C4-2B (cell line): ENCODE results near the gene KCNMA1.

Experiments
- H3K27ac ChIP-seq: fragments of 450-650 bp; 2 replicates; pipeline ENCODE4 v1.5.1; 2017
- CTCF ChIP-seq: fragments of 450-650 bp; conservative IDR thresholded peaks from 2 replicates; pipeline ENCODE4 v1.5.1; 2017; ENCODE audit warnings: mild to moderate bottlenecking
- ZFX ChIP-seq: fragments of 450-650 bp; IDR thresholded peaks from 2 replicates; pipeline ENCODE4 v1.6.1; 2017

Gene KCNMA1

GRCh38 chr10:76981251-76981650 is 656.4 kb downstream of the KCNMA1 start:
- no peak for TF ChIP-seq ZFX
- TF ChIP-seq CTCF: no peak
- H3K27ac ChIP-seq: no peak overlapping the region

- TF ChIP-seq CTCF (no peak), ZFX (no peak)
- no peak overlapping the region for H3K27ac ChIP-seq
Observed at GRCh38 chr10:76977901-76978300, 659.7 kb downstream of the KCNMA1 start.

DNA sequence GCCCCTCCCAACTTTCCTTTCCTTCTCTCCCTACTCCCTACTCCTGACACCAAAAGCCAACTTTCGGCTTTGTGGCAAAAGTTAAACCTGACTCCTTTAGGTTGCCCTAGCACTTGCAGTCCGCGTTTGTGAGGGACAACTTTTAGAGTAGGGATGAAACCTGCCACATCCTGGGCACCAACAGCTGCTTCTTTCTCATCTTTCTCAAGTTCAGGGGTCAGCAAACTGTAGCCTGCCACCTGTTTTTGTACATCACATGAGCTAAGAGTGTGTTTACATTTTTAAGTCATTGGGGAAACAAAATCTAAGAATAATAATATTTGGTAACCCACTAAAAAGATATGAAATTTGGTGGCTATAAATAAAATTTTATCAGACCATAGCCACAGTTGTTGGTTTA is 660.6 kb downstream of the KCNMA1 start:
- H3K27ac ChIP-seq: no peak overlapping the region
- TF ChIP-seq ZFX: no peak
- no peak for TF ChIP-seq CTCF

GRCh38 chr10:76976142-76976541 is 661.5 kb downstream of the KCNMA1 start:
- no peak overlapping the region for H3K27ac ChIP-seq
- no peak for TF ChIP-seq CTCF
- no peak for TF ChIP-seq ZFX

GRCh38 chr10:76975126-76975525 is 662.5 kb downstream of the KCNMA1 start:
- no peak overlapping the region for H3K27ac ChIP-seq
- TF ChIP-seq CTCF (no peak), ZFX (no peak)

DNA sequence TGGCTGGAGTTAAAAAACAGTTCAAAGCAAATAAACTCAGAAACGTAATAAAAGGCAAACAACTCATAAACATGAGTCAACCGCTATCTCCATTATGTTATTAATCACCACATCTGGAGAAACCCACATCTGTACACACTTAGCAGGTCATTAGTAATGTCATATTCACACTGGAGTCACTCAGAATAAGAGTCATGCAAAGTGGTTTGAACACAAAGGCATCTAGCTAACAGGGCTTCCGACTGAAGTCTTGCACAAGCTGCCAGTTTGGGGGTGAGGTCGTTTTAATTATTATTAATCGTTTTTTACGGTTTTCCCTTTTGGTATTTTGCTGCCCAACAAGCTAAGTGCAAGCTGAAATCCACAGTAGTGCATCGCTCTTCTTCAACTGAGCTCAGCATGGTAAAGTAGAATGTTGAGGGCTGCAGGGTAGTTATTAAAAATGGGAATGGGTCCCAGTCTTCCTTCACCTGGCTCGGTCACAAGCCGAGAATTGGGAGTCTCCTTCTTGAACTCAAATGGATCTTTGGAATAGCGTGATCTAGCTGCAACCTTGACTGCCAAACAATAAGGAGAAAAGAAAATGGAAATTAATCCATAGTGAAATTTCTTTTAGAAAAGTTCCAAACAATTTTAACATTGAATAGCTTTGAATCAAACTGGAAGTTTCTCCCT is 663.5 kb downstream of the KCNMA1 start:
- no peak overlapping the region for H3K27ac ChIP-seq
- no peak for TF ChIP-seq CTCF

DNA sequence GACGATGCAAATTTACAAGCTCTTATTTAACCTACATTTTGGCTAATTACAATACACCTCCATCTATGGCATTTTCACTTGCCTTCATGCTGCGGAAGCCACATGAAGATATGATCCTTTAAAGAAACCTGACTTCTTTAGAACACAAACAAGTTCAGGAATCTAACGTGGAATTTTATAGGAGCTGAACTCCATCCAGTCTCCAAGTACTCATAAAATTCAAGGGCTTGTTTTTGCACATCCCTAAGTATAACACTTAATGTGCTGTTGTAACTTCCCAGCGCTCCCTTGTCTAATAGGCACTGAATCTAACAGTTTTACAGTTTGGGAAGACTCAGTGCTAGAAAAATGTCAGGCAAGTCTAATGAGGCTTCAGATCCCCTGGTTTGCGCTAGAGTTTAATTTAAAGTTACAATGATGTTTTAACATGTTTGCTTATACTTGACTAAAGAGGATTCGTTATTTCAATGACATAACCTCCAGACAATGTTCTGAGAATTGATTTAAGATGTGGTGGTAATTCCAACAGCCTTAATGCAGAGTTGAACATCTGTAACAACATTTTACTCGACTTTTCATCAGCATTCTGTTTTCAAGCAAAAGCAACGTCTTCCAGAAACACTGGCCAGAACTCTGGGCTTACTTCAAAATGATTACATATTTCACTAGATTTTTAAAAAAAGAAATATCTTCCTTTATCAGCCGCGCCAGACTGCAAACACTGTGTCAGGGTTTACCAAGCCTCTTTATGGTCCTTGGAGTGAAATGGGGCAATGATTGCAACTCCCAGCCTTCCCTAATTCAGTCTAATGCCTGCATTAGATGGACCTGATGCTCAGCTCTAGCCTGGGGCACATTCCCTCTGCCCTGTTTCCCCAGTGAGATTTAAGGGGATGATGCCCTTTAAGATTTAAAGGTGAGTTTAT is 664.3 kb downstream of the KCNMA1 start:
- no peak overlapping the region for H3K27ac ChIP-seq
- no peak for TF ChIP-seq ZFX
- no peak for TF ChIP-seq CTCF
